RPMI8226 (cell line): ENCODE measurements around the gene FOXL2NB.
A peak's percentile ranks its signal among the peaks of the same experiment; 100 is the strongest.
"Not testable (repeated sequence)": the region's sequence is repeated elsewhere in the genome, so short reads cannot be mapped to it uniquely, and the experiment has no call there.

Source experiments
- DNase-seq: peaks from one replicate; pipeline ENCODE4 v3.0.0-alpha.2; 2015

FOXL2NB gene

GRCh38 chr3:138946663-138947494 lies at the start of gene FOXL2NB, which contains the start of gene FOXL2:
Gene FOXL2NB (plus strand): TSS chr3:138947217. CDS start chr3:138947365, 148 bp downstream.
Gene FOXL2 (minus strand): TSS chr3:138947137. CDS start chr3:138946722, 415 bp downstream.
- no peak for DNase-seq

GRCh38 chr3:138898301-138898700 lies 48.7 kb upstream of the FOXL2NB start:
- DNase-seq: no peak

DNA sequence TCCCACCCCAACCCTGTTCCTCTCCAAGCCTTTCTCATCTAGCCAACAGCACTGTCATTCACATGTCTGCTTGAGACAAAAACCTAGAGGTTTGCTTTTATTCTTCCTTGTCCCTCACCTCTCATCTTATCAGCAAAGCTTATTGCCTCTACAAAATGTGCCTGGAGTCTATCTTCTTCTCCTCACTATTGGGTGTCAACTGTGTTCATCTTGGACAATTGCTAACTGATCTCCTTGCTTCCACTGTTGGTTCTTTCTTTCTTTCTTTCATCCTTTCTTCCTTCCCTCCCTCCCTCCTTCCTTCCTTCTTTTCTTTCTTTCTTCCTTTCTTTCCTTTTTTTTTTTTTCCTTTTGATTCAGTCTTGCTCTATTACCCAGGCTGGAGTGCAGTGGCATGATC lies 48.3 kb upstream of the FOXL2NB start:
- no peak for DNase-seq

DNA sequence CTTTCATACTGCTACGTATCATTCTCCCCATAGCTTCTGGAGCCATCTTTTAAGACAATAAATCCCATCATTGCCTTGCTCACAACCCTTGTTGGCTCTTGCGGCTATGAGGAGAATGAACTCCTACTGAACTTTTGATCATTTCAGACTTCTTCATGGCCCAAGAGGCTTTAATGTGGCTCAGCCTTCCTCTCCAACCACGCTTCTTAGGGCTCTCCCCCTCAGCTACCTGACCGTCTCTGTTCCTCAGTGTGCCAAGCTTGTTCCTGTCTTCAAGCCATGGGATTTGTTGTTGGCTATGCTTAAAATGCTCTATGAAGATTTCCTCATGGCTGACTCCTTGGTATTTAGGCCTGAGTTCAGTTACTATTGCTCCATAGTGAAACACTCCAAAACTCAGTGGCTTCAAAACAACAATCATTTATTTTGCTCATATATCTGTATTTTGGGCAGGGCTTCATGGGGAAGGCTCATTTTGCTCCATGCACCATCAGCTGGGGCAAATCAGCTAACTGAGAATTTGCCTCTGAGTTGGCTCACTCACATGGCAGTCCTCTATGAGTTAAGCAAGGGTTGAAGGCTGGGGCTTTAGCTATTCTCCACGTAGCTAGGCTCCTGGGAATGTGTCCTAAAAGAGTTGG lies 47.5 kb upstream of the FOXL2NB start:
- no peak for DNase-seq

- DNase-seq: no peak
Observed at GRCh38 chr3:138901567-138901966, 45.5 kb upstream of the FOXL2NB start.

DNA sequence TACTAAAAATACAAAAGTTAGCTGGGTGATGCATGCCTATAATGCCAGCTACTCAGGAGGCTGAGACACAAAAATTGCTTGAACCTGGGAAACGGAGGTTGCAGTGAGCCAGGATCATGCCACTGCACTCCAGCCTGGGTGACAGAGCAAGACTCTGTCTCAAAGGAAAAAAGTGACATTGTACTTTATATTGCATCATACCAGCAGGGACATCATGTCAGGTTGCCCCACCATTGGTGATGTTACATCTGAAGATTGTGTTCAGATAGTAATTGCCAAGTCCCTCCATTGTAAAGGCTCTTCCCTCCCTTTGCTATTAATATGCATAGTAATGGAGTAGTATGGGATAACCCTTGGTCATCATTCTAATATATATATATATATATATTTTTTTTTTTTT lies 44.8 kb upstream of the FOXL2NB start:
- no peak for DNase-seq

GRCh38 chr3:138907539-138907938 lies 39.5 kb upstream of the FOXL2NB start:
- no peak for DNase-seq

DNA sequence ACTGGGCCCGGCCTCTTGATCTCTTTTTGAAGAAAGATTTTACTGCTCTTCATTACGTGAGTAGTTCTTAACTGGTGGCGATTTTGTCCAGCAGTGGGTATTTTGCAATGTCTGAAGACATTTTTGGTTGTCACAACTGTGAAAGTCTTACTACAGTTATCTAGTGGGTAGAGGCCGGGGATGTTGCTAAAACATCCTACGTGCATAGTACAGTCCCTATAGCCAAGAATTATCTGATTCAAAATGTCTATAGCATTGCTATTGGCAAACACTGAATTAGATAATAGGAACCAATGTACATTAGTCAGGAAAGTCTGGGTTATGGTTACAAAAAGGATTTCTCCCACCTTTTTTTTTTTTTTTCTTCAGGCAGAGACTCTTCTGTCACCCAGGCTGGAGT lies 38.2 kb upstream of the FOXL2NB start:
- DNase-seq: no peak

DNA sequence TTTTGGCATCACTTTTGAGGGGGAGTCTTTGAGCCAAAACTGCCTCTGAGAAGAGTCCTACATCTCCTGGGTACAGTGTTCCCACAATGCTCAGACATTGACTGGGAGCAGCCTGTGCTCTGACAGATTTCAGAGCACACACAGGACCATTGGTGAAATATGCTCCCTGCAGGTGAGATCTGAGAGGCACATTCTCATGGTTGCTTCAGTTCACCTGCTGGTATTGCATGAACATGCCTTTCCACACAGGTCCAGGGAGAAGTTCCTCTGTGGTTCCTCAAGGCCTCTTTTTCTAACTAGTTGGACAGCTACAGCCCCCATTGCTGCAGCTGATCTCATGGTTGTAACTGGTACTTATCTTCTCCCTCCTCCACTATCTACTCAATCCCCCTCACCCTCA lies 37.1 kb upstream of the FOXL2NB start:
- no peak for DNase-seq

GRCh38 chr3:138911621-138912020 lies 35.4 kb upstream of the FOXL2NB start:
- no peak for DNase-seq

GRCh38 chr3:138912237-138912636 lies 34.8 kb upstream of the FOXL2NB start:
- no peak for DNase-seq

DNA sequence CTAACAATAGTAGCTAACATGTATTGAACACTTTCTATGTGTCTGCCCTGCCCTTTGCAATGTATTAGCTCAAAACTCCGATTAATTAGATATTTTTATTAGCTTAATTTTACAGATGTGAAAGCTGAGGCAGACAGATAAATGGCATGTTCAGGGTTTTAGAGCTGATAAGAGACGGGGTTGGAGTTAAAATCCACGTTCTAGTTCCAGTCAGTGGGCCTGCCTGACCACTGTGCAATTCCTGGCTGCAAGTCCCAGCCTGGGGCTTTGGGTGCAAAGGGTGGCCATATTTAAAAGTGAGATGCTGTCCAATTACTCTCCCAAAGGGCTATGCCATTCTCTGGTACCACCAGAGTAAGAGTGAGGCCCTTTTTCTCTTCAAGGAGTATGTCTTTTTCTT lies 33.3 kb upstream of the FOXL2NB start:
- DNase-seq: no peak

DNA sequence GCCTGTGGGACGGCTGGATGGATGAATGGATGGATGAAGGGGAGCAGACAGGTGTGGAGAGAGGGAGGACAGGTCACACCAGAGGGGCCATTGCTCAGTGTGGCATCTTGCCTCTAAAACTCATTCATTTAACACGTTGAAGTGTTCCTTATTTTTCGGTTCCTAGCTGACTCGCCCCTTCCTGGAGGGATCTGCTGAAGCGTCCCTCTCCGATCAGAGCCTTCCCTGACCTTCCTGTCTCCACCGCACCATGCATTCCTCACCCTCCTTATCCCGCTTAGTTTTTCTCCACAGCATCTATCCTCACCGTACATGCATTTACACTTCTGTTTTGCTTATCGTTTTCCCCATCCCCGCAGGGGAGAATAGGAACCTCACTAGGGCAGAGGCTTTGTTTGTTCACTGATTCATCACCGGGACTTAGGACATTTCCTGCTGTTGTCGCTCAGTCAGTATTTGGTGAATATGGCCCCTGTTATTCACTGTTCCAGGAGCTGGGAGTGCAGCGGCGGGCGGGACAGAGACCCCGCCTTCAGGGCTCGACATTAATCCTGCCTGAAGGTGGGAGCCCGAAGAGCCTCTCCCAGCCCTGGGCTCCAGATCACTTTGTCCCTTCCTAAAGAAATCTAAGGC lies 32.0 kb upstream of the FOXL2NB start:
- DNase-seq: no peak

DNA sequence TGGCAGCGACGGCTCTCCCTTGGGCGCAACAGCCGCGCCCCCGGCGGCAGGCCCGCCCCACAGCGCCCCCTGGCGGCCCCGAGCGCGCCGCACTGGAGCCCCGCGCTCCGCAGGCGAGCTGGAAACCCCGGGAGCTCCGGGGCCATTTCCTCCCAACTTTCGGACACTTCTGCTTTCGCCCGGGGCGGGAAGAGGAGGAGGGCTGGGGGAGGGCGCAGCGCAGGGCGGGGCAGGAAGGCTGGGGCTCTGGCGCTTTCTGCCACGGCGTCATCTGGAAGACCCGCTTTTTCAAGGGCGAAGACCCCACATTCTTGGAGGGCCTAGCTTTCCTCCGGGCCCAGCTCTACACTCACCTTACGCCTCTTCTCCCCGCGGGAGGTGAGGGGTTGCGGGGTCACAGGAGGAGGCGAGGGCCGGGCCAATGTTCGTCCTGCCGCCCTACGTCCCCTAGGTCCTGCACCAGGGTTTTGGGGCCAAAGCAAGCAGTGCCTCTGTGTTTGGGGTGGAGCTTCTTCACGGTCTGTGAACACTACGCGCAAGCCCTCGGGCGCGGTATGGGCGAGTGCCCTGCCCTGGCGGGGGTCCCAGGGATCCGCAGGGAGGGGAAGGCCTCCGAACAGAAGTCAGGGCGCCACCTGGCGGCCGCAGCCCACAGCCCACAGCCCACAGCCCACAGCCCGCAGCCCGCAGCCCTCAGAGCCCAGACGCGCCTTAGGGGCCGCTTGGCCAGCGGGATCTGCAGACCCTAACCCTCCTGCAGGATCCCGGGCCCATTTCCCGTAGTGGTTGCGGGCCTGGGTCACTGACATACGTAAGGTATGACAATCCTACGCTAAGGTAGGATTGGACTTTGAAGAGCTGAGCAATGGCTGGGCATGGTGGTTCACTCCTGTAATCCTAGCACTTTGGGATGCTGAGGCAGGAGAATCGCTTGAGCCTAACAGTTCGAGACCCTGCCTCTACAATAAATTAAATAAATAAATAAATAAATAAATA lies 31.2 kb upstream of the FOXL2NB start:
- DNase-seq: peak; percentile 92

- no peak for DNase-seq
Observed at GRCh38 chr3:138916824-138917223, 30.2 kb upstream of the FOXL2NB start.

DNA sequence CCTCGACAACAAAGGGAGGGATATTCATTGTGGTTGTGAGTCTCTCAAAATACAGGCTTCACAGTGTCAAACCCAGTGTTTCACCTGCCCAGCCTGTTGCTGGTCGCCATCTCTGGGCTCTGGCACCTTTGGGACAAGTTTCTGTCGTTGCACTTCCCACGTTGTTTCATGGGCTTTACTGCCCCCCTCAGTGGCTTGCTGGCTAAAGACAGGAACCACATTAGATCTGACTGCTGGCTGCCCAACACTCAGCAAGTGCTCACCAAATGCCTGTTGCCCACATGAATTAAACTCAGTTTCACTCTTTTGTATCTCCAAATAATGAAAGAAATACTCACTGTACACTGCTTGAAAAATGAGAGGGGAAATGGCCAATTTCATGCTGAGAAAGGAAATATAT lies 27.7 kb upstream of the FOXL2NB start:
- no peak for DNase-seq

GRCh38 chr3:138921316-138922292 lies 25.4 kb upstream of the FOXL2NB start:
- DNase-seq: no peak

DNA sequence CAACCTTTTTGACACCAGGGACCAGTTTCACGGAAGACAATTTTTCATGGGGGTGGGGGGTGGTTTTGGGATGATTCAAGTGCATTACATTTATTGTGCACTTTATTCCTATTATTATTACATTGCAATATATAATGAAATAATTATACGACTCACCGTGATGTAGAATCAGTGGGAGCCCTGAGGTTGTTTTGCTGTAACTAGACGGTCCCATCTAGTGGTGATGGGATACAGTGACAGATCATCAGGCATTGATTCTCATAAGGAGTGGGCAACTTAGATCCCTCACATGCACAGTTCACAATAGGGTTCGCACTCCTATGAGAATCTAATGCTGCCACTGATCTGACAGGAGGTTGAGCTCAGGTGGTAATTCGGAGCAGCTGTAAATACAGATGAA lies 24.6 kb upstream of the FOXL2NB start:
- not testable (repeated sequence) for DNase-seq

DNA sequence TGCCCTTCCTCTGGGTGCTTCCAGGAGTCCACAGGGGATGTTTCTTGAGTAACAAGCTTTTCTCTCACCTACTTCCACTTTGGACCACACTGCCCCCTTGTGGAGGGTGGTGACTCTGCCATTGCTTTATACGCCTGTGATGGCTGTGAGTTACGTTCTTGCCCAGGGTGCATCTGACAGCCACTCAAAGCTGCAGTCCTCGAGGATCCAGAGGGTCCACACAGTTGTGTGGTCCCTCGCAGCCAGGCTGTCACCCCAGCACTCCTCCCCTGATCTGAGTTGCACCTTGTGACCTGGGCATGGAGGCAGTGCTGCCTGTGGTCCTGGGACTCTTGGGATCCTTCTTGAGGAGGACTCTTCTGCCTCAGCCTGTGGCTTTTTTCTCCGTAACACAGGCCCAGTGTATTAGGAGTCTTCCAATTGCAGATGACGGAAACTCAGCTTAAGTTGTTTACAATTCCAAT lies 23.5 kb upstream of the FOXL2NB start:
- DNase-seq: peak; percentile 89

DNA sequence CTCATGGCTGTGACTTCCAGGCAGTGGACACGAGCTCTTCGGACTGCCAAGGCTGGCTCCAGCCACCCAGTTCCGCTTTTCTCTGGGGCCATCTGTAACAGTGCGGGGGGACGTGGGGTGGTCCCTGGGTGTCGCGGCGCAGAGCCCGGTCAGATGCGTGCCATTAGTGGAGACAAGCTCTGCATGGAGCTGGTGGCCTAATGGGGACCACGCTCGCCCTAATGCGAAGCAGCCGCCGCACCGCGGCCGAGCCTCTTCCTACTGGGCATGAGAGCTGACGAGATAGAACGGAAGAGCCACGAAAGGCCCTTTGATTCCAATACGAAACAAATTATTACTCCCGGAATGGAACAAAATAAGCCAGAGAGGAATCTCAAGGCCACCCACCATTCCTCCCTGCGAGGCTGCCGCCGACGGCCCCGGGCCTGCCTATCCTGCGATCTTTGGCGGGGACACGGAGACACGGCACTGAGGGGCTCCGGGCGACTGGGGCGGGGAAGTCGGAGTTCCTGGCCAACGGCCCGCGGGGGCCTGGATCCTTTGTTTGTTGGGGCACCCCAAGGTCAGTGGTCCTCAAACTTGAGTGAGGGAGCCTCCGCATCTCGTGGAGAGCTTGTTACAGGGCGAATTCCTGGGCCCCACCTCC lies 18.2 kb upstream of the FOXL2NB start:
- DNase-seq: no peak
